ENCODE results near the gene PYCR2.

PYCR2 gene

DNA sequence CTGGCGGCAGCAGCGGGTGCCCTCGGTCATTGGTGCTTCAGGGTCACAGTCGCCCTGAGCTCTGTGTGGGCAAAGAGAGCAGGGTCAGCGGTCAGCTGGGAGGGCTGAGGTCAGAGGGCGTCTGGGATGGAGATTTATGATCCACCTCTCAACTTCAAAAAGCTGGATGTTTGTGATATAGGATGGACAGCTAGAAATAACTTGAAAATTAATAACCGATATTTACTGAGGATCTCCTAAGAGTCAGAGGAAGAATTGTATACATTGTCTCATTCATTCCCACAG is 37.1 kb downstream of the PYCR2 start:
- TF ChIP-seq, protein P1, sequence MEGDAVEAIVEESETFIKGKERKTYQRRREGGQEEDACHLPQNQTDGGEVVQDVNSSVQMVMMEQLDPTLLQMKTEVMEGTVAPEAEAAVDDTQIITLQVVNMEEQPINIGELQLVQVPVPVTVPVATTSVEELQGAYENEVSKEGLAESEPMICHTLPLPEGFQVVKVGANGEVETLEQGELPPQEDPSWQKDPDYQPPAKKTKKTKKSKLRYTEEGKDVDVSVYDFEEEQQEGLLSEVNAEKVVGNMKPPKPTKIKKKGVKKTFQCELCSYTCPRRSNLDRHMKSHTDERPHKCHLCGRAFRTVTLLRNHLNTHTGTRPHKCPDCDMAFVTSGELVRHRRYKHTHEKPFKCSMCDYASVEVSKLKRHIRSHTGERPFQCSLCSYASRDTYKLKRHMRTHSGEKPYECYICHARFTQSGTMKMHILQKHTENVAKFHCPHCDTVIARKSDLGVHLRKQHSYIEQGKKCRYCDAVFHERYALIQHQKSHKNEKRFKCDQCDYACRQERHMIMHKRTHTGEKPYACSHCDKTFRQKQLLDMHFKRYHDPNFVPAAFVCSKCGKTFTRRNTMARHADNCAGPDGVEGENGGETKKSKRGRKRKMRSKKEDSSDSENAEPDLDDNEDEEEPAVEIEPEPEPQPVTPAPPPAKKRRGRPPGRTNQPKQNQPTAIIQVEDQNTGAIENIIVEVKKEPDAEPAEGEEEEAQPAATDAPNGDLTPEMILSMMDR (IDR thresholded peaks at IDR 0.05; ENCODE audit: insufficient read depth, low read length, poor library complexity, severe bottlenecking): no peak
- no peak for TF ChIP-seq EZH2phosphoT487 (conservative IDR thresholded peaks at IDR 0.05; ENCODE audit: low read length)
- no peaks in the 10 kb centered on the region for H3K27me3 ChIP-seq (ENCODE audit: low read length)
- no peaks in the 10 kb centered on the region for H3K79me2 ChIP-seq (ENCODE audit: insufficient read depth, low read length)
- H3K9me2 ChIP-seq (replicated peaks; ENCODE audit: insufficient read depth, low read length): no peaks in the 10 kb centered on the region
- no peaks in the 10 kb centered on the region for H3F3A ChIP-seq (ENCODE audit: insufficient read depth)
- H3K27ac ChIP-seq (ENCODE audit: low read depth, low read length): no peak overlapping the region
- H3K4me3 ChIP-seq (ENCODE audit: insufficient read depth, low read length, poor library complexity, severe bottlenecking): no peak overlapping the region
- no peaks in the 10 kb centered on the region for H3K36me3 ChIP-seq (ENCODE audit: low read length)
- H4K20me1 ChIP-seq (ENCODE audit: low read depth, low read length): no peaks in the 10 kb centered on the region
- H3K9ac ChIP-seq (ENCODE audit: low read length): no peak overlapping the region
- H2AFZ ChIP-seq (ENCODE audit: low read depth, low read length, severe bottlenecking): no peak overlapping the region
- no peaks in the 10 kb centered on the region for H3K9me3 ChIP-seq (ENCODE audit: insufficient read depth, low read length)
- H3K4me2 ChIP-seq (ENCODE audit: low read depth, low read length, poor library complexity, severe bottlenecking): no peak overlapping the region

DNA sequence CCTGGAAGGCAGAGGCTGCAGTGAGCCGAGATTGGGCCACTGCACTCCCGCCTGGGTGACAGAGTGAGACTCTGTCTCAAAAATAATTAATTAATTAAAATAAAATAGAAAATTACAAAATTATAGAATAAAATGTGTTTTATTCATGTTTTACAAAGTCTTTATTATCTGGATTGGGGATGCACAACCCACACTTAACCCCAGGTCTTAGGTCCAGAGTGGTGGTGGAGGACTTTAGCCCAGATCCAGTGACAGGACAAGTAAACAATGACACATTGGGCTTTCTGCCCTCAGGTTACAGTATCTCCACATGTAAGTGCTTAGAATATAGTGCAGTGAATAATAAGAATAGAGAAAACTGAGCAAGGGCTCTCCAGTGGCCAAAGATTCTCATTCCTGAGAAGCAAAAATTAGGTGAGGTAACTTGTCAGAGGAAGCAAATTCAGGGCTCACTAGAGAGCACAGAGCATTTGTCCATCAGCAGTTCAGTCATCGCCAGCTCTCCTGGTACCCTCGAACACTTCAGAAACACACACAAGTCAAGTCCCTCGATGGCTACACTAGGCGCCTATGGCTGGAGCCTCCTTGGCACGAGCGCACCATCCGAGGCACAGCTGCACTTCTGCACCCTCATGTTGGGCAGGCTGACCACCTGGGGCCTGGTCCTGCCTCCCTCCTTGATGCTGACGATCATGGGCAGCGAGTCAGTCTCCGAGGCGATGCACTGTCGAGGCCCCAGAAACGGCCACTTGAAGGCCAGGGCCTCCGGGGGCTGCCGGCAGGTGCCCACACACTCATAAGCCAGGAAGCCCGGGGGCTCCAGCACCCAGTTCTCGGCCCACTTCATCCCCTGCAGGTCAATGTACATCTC is 37.7 kb downstream of the PYCR2 start:
- Histone ChIP-seq H4K20me1 (ENCODE audit: low read depth, low read length) (no peaks in the 10 kb centered on the region), H2AFZ (ENCODE audit: low read depth, low read length, severe bottlenecking) (no peak overlapping the region), H3K4me2 (ENCODE audit: low read depth, low read length, poor library complexity, severe bottlenecking) (no peak overlapping the region), H3K4me3 (ENCODE audit: insufficient read depth, low read length, poor library complexity, severe bottlenecking) (no peak overlapping the region), H3K9me2 (replicated peaks; ENCODE audit: insufficient read depth, low read length) (no peaks in the 10 kb centered on the region), H3K27me3 (ENCODE audit: low read length) (no peaks in the 10 kb centered on the region), H3F3A (ENCODE audit: insufficient read depth) (no peaks in the 10 kb centered on the region), H3K79me2 (ENCODE audit: insufficient read depth, low read length) (no peaks in the 10 kb centered on the region), H3K9me3 (ENCODE audit: insufficient read depth, low read length) (no peaks in the 10 kb centered on the region), H3K27ac (ENCODE audit: low read depth, low read length) (no peak overlapping the region), H3K9ac (ENCODE audit: low read length) (no peak overlapping the region), H3K36me3 (ENCODE audit: low read length) (no peaks in the 10 kb centered on the region)
- no peak for TF ChIP-seq EZH2phosphoT487 (conservative IDR thresholded peaks at IDR 0.05; ENCODE audit: low read length)
- TF ChIP-seq, protein P1 (IDR thresholded peaks at IDR 0.05; ENCODE audit: insufficient read depth, low read length, poor library complexity, severe bottlenecking): no peak

DNA sequence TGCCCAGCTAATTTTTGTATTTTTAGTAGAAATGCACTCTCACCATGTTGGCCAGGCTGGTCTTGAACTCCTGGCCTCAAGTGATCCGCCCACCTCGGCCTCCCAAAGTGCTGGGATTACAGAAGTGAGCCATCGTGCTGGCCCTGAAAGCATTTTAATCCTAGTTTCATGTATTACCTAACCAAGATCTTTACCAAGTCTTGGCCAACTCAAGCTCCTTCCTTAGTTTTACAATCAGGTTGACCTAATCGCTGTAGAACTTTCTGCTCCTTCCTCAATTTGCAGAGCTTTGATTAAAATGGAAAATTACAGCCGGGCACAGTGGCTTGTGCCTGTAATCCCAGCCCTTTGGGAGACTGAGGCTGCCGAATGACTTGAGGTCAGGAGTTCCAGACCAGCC is 38.7 kb downstream of the PYCR2 start:
- H3K27ac ChIP-seq (ENCODE audit: low read depth, low read length): no peak overlapping the region
- no peak overlapping the region for H3K9ac ChIP-seq (ENCODE audit: low read length)
- H3K4me2 ChIP-seq (ENCODE audit: low read depth, low read length, poor library complexity, severe bottlenecking): no peak overlapping the region
- H3K4me3 ChIP-seq (ENCODE audit: insufficient read depth, low read length, poor library complexity, severe bottlenecking): no peak overlapping the region
- H3K27me3 ChIP-seq (ENCODE audit: low read length): no peaks in the 10 kb centered on the region
- no peaks in the 10 kb centered on the region for H3K36me3 ChIP-seq (ENCODE audit: low read length)
- H2AFZ ChIP-seq (ENCODE audit: low read depth, low read length, severe bottlenecking): no peak overlapping the region
- H3K9me2 ChIP-seq (replicated peaks; ENCODE audit: insufficient read depth, low read length): no peaks in the 10 kb centered on the region
- TF ChIP-seq EZH2phosphoT487 (conservative IDR thresholded peaks at IDR 0.05; ENCODE audit: low read length): no peak
- TF ChIP-seq, protein P1 (IDR thresholded peaks at IDR 0.05; ENCODE audit: insufficient read depth, low read length, poor library complexity, severe bottlenecking): no peak
- H3K9me3 ChIP-seq (ENCODE audit: insufficient read depth, low read length): no peaks in the 10 kb centered on the region
- H3F3A ChIP-seq (ENCODE audit: insufficient read depth): no peaks in the 10 kb centered on the region
- no peaks in the 10 kb centered on the region for H4K20me1 ChIP-seq (ENCODE audit: low read depth, low read length)
- no peaks in the 10 kb centered on the region for H3K79me2 ChIP-seq (ENCODE audit: insufficient read depth, low read length)

All from SU-DHL-6 (cell line).